Suprapubic skin (tissue), 4 donors: ENCODE results near the gene ZNF646. TPM values are rescaled to one million over a fixed set of nuclear protein-coding genes. Genes with fewer than 3 reads are reported as not detected.
A peak's percentile ranks its signal among the peaks of the same experiment; 100 is the strongest.

Experiments
- DNase-seq, 2 donors: peaks; one replicate each; pipeline ENCODE4 v3.0.0-alpha.2; 2019; ENCODE audit warnings: low spot score in 2 of 2
- H3K27ac ChIP-seq: fragments of 200-600 bp; sonication (generic); one replicate; pipeline ENCODE4 v1.5.1; 2019
- H3K27me3 ChIP-seq: fragments of 200-600 bp; sonication (generic); one replicate; pipeline ENCODE4 v1.5.1; 2019
- H3K36me3 ChIP-seq: fragments of 200-600 bp; sonication (generic); one replicate; pipeline ENCODE4 v1.5.1; 2019
- H3K4me1 ChIP-seq: fragments of 200-600 bp; sonication (generic); one replicate; pipeline ENCODE4 v1.5.1; 2019
- H3K4me3 ChIP-seq: fragments of 200-600 bp; sonication (generic); one replicate; pipeline ENCODE4 v1.5.1; 2019; ENCODE audit warnings: mild to moderate bottlenecking
- H3K9me3 ChIP-seq: fragments of 200-600 bp; sonication (generic); one replicate; pipeline ENCODE4 v1.5.1; 2019
- EP300 ChIP-seq: sonication (generic); formaldehyde crosslinking; IDR thresholded peaks from one replicate; pipeline ENCODE4 v1.6.1; 2017; ENCODE audit warnings: antibody characterized with exemption
- POLR2A ChIP-seq, 2 donors: fragments of 450-650 bp; IDR thresholded peaks; one replicate each; pipeline ENCODE4 v1.6.1; 2017; ENCODE audit warnings: antibody characterized with exemption in 2 of 2, mild to moderate bottlenecking in 2 of 2, moderate library complexity in 2 of 2
- POLR2AphosphoS5 ChIP-seq, 3 donors: sonication (generic); formaldehyde crosslinking; IDR thresholded peaks; one replicate each; pipeline ENCODE4 v1.6.1; 2017; ENCODE audit warnings: antibody characterized with exemption in 3 of 3
- WGBS: methylation state at CpG from one replicate; pipeline ENCODE4 v1.1.5; 2018; 5-methylcytosine and 5-hydroxymethylcytosine counted together
- total RNA-seq, 4 donors: library from RNA; depleted of rRNA; stranded (reverse); fragments of >200 nt; gene quantifications; one replicate each; pipeline ENCODE4 v1.1.0, GENCODE V29; 2016
- TF ChIP-seq, protein P1 (sequence below), 2 donors: fragments of 200-600 bp in 1 of 2; fragments of 450-650 bp in 1 of 2; sonication (generic) in 1 of 2; IDR thresholded peaks; one replicate each; pipeline ENCODE4 v1.5.1; 2016 to 2019; ENCODE audit warnings: antibody characterized with exemption in 2 of 2, mild to moderate bottlenecking in 1 of 2, moderate library complexity in 1 of 2

ZNF646 gene
- total RNA-seq, 4 donors from 2014 or later: 19.2 to 31.7 (median 26.8) TPM

- peaks cover 11% of the 10 kb centered on the region for H3K4me1 ChIP-seq
- H3K27ac ChIP-seq: no peak overlapping the region
- no peak for TF ChIP-seq POLR2AphosphoS5 (IDR thresholded peaks at IDR 0.05)
- TF ChIP-seq, protein P1, sequence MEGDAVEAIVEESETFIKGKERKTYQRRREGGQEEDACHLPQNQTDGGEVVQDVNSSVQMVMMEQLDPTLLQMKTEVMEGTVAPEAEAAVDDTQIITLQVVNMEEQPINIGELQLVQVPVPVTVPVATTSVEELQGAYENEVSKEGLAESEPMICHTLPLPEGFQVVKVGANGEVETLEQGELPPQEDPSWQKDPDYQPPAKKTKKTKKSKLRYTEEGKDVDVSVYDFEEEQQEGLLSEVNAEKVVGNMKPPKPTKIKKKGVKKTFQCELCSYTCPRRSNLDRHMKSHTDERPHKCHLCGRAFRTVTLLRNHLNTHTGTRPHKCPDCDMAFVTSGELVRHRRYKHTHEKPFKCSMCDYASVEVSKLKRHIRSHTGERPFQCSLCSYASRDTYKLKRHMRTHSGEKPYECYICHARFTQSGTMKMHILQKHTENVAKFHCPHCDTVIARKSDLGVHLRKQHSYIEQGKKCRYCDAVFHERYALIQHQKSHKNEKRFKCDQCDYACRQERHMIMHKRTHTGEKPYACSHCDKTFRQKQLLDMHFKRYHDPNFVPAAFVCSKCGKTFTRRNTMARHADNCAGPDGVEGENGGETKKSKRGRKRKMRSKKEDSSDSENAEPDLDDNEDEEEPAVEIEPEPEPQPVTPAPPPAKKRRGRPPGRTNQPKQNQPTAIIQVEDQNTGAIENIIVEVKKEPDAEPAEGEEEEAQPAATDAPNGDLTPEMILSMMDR (IDR thresholded peaks at IDR 0.05): no peak
- TF ChIP-seq POLR2A (IDR thresholded peaks at IDR 0.05): no peak
- TF ChIP-seq EP300: no peak
- DNase-seq: peak in 1 of 2 donors; percentile 64
- no peaks in the 10 kb centered on the region for H3K27me3 ChIP-seq
- H3K9me3 ChIP-seq: no peaks in the 10 kb centered on the region
- WGBS: 91% methylated on average over 8 of the region's 8 CpGs
- H3K4me3 ChIP-seq: no peak overlapping the region
- H3K36me3 ChIP-seq: peaks cover 53% of the 10 kb centered on the region
Measured at GRCh38 chr16:31087481-31087880, 13.3 kb downstream of the ZNF646 start.

DNA sequence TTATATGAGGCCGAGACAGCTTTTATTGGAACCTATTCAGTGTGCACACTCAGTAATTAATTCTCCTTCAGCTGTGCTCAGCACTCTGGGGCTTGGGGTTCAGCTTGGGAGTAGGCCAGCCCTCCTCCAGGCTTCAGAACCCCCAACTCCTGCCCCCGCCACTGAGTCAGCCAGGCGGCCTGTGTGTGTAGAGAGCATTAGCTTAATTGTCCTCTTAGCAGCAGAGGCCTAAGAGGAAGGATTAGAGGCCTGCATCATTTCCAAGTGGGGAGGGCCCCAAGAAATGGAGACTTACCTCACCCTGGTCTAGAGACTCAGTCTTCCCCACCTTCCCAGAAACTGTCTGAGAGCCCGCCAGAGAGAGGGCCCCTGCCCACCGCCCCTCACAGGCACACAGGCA lies 13.7 kb downstream of the ZNF646 start:
- 79% methylated on average over 5 of the region's 5 CpGs for WGBS
- TF ChIP-seq POLR2A (IDR thresholded peaks at IDR 0.05) (no peak), POLR2AphosphoS5 (IDR thresholded peaks at IDR 0.05) (no peak), EP300 (no peak)
- TF ChIP-seq, protein P1 (IDR thresholded peaks at IDR 0.05): no peak

DNA sequence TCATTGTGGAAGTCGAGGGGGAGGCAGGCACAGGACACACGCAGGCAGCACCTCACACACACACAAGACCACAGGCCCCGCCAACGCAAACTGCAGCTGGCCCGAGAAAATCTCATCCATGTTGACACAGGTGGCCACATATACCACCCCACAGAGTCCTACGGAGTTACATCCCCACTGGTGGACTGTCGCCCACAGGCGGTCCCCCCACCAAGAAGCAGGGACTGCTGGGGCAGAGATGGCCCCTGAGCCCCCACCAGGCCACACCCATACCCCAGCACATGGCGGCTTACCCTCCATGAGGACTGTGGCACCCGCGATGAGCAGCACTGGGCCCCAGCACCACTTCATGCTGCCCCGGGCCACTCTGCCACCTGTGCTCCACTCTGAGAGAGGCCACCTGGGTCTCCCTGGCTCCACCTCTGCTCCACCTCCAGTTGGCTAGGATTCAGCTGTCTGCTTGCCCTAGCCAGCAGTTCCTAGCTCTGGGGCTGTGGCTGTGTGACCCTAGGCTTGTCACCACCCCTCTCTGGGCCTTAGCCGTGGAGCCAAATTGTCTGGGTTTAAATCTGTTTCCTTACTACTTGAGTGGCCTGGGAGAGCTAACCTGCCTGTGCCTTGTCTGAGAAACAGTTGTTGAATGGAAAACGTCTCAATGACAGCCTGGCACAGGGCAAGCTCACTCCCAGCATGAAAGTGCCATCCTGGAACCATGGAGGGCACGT lies 14.4 kb downstream of the ZNF646 start, which contains the start of gene PRSS53:
TSS of gene PRSS53 (minus strand) at position 485 of the 725 bp plus-strand sequence. CDS start at position 351, 134 bp downstream.
- Histone ChIP-seq H3K9me3 (no peaks in the 10 kb centered on the region), H3K4me3 (no peak within 1 kb of the TSS), H3K36me3 (peaks cover 44% of the 10 kb centered on the region), H3K4me1 (peaks cover 14% of the 10 kb centered on the region), H3K27me3 (no peaks in the 10 kb centered on the region), H3K27ac (no peak within 1 kb of the TSS)
- no peak for DNase-seq
- WGBS: 86% methylated on average over 12 of the region's 15 CpGs
- TF ChIP-seq EP300 (no peak), POLR2A (IDR thresholded peaks at IDR 0.05) (no peak), POLR2AphosphoS5 (IDR thresholded peaks at IDR 0.05) (no peak)
- TF ChIP-seq, protein P1 (IDR thresholded peaks at IDR 0.05): no peak

More for the DNA sequence above, 13.7 kb downstream of the ZNF646 start:
- H3K4me3 ChIP-seq: no peak overlapping the region
- DNase-seq: no peak
- peaks cover 10% of the 10 kb centered on the region for H3K4me1 ChIP-seq
- no peaks in the 10 kb centered on the region for H3K27me3 ChIP-seq
- no peak overlapping the region for H3K27ac ChIP-seq
- no peaks in the 10 kb centered on the region for H3K9me3 ChIP-seq
- H3K36me3 ChIP-seq: peaks cover 50% of the 10 kb centered on the region

DNA sequence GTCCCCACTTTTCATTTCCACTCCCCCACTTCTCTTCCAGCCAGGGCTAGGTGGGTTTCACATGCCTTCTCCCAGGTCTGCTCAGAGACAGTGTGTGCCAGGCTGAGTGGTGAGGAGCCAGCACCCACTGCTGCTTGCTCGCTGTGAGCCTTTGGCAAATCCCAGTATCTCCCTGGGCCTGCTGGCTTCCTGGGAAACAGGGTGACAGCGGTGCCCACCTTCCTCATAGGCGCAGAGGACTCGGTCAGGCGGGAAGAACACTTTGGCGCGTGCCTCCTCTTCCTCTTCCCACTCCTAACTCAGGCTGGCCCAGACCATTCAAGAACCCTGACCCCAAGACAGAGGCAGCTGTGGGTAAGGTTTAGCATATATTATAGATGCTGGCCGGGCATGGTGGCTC lies 15.0 kb downstream of the ZNF646 start:
- H3K9me3 ChIP-seq: no peaks in the 10 kb centered on the region
- H3K36me3 ChIP-seq: peaks cover 39% of the 10 kb centered on the region
- TF ChIP-seq POLR2A (IDR thresholded peaks at IDR 0.05): no peak
- TF ChIP-seq EP300: no peak
- TF ChIP-seq, protein P1 (IDR thresholded peaks at IDR 0.05): no peak
- TF ChIP-seq POLR2AphosphoS5 (IDR thresholded peaks at IDR 0.05): no peak
- H3K27me3 ChIP-seq: no peaks in the 10 kb centered on the region
- 99% methylated on average over 8 of the region's 8 CpGs for WGBS
- DNase-seq: peak in 1 of 2 donors; percentile 69
- H3K4me3 ChIP-seq: no peak overlapping the region
- H3K27ac ChIP-seq: no peak overlapping the region
- H3K4me1 ChIP-seq: peaks cover 20% of the 10 kb centered on the region

DNA sequence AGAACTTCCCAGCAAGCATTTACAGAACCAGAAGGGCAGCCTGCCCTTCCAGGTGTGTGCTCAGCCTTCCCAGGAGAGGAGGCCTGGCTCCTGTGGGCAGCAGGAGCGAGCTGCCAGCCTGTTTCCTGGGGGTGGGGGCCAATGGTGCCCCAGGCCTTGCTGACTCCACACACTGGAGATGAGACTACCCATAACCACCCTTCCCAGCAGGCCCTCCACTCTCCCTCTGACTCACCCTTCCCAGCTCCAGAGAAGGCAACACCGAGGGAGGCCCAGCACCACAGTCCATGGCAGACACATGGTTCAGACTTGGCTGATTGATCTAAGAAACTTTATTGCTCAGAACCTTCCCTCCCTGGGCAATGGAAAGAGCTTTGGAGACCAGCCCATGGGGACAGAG lies 16.3 kb downstream of the ZNF646 start:
- H3K36me3 ChIP-seq: peaks cover 28% of the 10 kb centered on the region
- 60% methylated on average over 2 of the region's 2 CpGs for WGBS
- no peaks in the 10 kb centered on the region for H3K27me3 ChIP-seq
- H3K9me3 ChIP-seq: no peaks in the 10 kb centered on the region
- TF ChIP-seq POLR2AphosphoS5 (IDR thresholded peaks at IDR 0.05) (no peak), POLR2A (IDR thresholded peaks at IDR 0.05) (no peak), EP300 (no peak)
- TF ChIP-seq, protein P1 (IDR thresholded peaks at IDR 0.05): no peak
- no peak for DNase-seq
- H3K4me1 ChIP-seq: peaks cover 26% of the 10 kb centered on the region
- no peak overlapping the region for H3K4me3 ChIP-seq
- H3K27ac ChIP-seq: no peak overlapping the region
